GM19238 (cell line): ENCODE data around the gene FCRL2.
"Not testable (repeated sequence)": the region's sequence is repeated elsewhere in the genome, so short reads cannot be mapped to it uniquely, and the experiment has no call there.

Experiments used
- DNase-seq: peaks from one replicate; pipeline ENCODE4 v3.0.0; 2011; ENCODE audit warnings: low spot score; ENCODE audit not compliant: insufficient read length

Gene FCRL2

DNA sequence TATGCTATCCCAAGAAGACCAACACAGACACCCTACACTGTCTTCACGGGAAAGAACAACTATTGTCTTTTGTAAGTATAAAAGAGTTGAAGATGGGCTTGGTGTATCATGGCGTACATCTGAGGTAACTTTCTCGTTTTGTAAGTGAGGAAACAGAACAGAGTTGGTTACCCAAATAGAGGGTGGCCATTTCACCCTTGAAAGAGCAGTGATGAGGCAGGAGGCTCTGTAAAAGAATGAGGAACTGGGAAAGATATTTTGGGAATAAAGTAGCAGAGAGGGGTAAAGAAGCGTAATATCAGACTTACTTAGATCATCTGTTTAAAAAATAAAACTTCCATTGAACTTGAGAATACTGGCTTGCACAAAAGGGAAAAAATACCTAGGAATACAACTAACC lies 18.9 kb downstream of the FCRL2 start:
- no peak for DNase-seq

- DNase-seq: no peak
These were observed 23.3 kb downstream of the FCRL2 start for GRCh38 chr1:157753611-157754010.

GRCh38 chr1:157751283-157751682 lies 25.6 kb downstream of the FCRL2 start:
- DNase-seq: no peak

GRCh38 chr1:157748262-157748817 lies 28.6 kb downstream of the FCRL2 start:
- no peak for DNase-seq

DNA sequence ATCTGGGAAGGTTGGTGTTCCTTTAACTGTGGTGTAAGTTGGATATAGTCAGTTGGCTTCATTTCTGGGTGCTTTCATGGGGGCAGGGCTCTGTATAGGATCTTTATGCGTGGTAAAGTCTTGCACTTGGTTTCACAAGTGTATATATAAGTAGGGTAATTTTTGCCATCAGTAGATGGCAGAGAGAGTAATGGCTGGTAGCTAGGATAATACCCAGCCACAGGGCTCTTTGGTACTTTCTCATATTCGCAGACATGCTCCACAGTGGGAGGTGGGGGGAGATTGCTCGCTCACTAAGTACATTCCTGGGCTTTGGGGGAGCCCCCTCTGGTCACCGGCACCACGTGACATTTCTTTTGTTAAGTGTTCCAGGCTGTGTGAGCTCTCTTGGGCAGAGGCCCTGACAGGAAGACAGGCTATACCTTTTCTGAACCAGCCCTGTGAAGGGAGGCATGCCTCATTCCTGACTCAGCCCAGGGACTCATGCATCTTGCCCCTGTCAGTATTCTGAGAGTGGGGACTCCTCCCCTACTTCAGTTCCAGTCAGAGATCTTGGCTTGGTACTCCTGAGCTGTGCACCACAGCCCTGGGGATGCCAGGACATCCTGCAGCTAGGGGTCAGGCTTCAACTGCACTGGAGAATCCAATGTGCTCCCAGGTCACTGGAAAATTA lies 37.6 kb downstream of the FCRL2 start:
- DNase-seq: no peak

DNA sequence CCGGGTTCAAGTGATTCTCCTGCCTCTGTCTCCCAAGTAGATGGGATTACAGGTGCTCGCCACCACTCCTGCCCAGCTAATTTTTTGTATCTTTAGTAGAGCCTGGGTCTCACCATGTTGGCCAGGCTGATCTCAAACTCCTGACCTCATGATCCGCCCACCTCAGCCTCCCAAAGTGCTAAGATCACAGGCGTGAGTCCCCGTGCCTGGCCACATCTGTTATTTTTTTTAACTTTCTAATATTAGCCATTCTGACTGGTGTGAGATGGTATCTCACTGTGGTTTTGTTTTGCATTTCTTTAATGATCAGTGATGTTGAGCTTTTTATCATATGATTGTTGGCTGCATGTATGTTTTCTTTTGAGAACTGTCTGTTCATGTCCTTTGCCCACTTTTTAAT lies 40.9 kb downstream of the FCRL2 start:
- not testable (repeated sequence) for DNase-seq

DNA sequence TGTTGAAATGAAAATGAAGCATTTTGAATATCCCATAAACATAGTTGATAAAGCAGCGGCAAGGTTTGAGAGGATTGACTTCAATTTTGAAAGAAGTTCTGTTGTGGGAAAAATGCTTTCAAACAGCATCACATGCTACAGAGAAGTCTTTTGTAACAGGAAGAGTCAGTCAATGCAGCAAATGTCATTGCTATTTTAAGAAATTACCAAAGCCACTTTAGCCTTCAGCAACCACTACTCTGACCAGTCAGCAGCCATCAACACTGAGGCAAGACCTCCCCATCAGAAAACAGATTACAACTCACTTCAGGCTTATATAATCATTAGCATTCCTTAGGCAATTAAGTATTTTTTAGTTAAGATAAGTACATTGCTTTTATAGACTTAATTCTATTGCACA lies 42.6 kb downstream of the FCRL2 start:
- DNase-seq: no peak

GRCh38 chr1:157732755-157733154 lies 44.2 kb downstream of the FCRL2 start:
- DNase-seq: no peak

DNA sequence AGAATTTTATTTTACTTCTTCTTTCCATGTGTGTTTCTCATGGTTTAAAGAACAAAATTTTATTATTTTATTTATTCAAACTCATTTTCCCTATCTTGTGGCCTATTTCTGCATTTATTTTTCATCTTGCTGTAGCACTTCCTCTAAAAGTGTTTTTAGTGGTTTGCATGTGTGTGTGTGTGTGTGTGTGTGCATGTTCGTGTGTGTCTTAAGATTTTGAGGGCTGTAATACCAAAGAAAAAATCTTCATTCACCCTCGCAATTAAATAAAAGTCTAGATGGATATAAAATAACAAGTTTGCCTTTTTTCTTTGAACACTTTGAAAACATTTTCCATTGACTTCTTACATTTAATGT lies 51.7 kb downstream of the FCRL2 start:
- no peak for DNase-seq

GRCh38 chr1:157724537-157725220 lies 52.3 kb downstream of the FCRL2 start:
- no peak for DNase-seq

- DNase-seq: no peak
These were observed 53.8 kb downstream of the FCRL2 start for GRCh38 chr1:157723157-157723556.

GRCh38 chr1:157721985-157722384 lies 54.9 kb downstream of the FCRL2 start:
- no peak for DNase-seq

DNA sequence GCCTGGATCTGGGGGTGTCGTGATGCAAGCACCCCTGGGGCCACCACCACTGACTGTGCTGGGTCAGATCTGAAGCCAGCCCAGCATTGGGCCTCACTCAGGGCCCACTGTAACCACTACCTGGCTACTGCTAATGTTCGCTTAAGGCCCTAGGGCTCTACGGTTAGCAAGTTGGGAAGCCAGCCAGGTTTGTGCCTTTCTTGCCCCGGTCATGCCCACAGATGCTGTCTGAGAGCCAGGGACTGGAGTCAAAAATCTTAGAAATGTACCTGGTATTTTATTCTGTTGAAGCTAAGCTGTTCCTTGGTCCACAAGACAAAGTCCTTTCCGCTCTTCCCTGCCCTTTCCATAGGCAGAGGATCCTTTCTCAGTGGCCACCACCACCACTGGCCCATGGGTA lies 61.2 kb downstream of the FCRL2 start:
- DNase-seq: no peak

DNA sequence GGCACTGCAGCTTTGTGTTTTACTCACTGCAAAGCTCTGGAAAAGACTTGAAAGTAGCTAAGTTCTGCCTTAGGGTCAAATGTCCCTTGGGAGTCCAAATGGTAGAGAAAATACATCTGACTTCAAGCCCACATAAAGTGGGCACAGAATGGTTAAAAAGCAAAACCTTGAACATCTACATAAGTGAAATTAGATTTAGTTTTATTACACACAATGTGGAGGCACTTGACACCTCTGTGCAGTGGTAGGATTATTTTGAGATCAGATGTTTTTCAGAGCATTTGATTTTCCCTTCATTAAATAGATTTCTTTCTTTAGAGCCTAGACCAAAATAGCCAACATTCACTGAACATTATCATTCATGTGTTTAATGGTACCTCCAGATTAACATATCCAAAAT lies 65.1 kb downstream of the FCRL2 start:
- DNase-seq: no peak

DNA sequence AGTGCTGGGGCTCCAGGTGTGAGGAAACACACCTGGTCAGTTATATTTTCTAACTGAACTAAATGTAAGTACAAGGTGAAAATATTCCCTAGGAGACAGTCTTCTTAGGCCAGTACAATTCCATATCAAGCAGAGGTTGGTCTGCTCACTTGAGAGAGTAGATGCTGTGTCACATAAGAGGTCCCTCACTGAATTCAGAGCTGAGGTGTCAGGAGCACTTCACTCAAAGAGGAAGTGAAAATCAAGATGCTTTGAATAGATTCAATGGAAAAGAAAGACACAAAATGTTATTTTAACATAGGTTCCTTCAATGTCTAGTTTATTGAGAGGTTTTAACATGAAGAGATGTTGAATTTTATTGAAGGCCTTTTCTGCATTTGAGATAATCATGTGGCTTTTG lies 72.1 kb downstream of the FCRL2 start:
- DNase-seq: no peak

DNA sequence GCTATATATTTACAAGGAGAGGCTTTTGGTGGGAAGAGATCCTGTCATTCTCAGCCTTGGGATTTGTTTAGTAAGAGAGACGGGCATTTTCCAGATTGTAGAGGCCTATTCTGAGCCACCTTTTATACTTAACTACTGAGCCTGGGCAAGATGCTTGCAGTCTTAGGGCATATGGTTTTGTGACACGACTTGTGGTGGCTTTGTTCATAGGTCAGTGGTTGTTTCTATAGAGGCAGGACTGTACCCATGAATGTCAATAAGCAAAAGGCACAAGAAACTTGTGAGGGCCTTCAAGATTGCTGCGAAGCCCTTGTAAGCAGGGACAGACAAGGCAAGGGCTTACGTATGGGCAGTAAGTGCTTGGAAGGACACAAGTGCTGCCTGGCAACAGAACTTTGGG lies 73.0 kb downstream of the FCRL2 start:
- no peak for DNase-seq

GRCh38 chr1:157702308-157702825 lies 74.6 kb downstream of the FCRL2 start:
- no peak for DNase-seq

DNA sequence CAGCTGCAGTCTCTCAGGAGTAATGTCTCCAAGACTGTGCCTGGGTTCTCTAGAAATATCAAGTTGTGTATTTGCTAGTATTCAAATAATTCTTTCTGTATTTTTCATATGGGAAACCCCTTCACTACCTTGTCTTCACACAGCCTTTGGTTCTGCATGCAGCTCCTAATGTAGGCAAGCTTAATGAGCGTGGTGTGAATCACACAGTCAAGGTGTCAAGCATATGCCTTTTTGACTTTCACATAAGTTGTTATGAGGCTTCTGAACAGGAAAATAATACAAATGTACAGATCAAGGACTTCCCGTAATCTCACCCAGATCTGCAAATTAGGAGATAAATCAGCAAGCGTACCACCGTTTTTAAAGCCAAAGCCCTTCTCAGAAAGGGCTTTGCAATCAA lies 76.2 kb downstream of the FCRL2 start, which contains the start of gene FCRL3:
TSS of gene FCRL3 (minus strand) at position 38 of the 400 bp plus-strand sequence. CDS start 280 bp downstream, outside the sequence.
- DNase-seq: no peak

DNA sequence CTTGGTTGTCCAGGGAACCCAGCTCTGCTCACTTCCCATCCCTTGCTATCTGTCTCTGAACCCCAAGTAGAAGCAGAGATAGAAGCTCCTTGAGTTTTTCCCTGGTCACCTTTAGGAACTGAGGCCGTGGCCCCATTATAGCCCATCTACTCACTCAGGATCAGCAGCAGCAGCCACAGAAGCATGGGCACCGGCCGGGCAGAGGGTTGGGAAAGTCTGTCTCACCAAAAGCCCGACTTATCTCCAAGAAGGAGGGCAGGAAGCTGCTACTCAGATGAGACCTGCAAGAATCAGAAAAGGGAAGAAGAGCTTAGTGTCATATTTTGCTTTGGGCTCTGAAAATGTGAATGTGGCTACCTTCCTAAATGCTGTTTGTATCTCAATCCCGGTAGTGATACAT lies 76.6 kb downstream of the FCRL2 start:
- no peak for DNase-seq

GRCh38 chr1:157697781-157698569 lies 79.0 kb downstream of the FCRL2 start:
- DNase-seq: no peak

GRCh38 chr1:157696966-157697628 lies 79.8 kb downstream of the FCRL2 start:
- DNase-seq: no peak
